Breast epithelium (tissue), 4 donors: Measurements from ENCODE around the gene RIPK1. TPM values are rescaled to one million over a fixed set of nuclear protein-coding genes. Genes with fewer than 3 reads are reported as not detected.

Source experiments
- DNase-seq, 2 donors: peaks; one replicate each; pipeline ENCODE4 v3.0.0-alpha.2; 2019; ENCODE audit warnings: low spot score in 2 of 2
- H3K27ac ChIP-seq, 2 donors: fragments of 200-600 bp; sonication (generic) in 1 of 2; one replicate each; pipeline ENCODE4 v1.5.1; 2016 to 2019; ENCODE audit warnings: mild to moderate bottlenecking in 1 of 2
- H3K27me3 ChIP-seq, 2 donors: fragments of 200-600 bp; sonication (generic) in 1 of 2; one replicate each; pipeline versions ENCODE4 v1.5.1 to v1.6.0; 2017 to 2019; ENCODE audit warnings: control low read depth in 1 of 2, mild to moderate bottlenecking in 1 of 2
- H3K36me3 ChIP-seq: fragments of 200-600 bp; one replicate; pipeline ENCODE4 v1.5.1; 2019
- H3K4me1 ChIP-seq, 2 donors: fragments of 200-600 bp; sonication (generic); one replicate each; pipeline ENCODE4 v1.5.1; 2016 to 2019; ENCODE audit warnings: control low read depth in 1 of 2
- H3K4me3 ChIP-seq, 3 donors: fragments of 200-600 bp; sonication (generic); 1 replicate in 2 of 3; 2 replicates in 1 of 3; pipeline ENCODE4 v1.5.1; 2016 to 2019; ENCODE audit warnings: mild to moderate bottlenecking in 3 of 3, moderate library complexity in 2 of 3
- H3K9me3 ChIP-seq, 2 donors: fragments of 200-600 bp; sonication (generic) in 1 of 2; one replicate each; pipeline ENCODE4 v1.5.1; 2016 to 2019; ENCODE audit warnings: control low read depth in 1 of 2
- CTCF ChIP-seq, 3 donors: fragments of 450-650 bp; IDR thresholded peaks; one replicate each; pipeline ENCODE4 v1.5.1; 2016 to 2017; ENCODE audit warnings: antibody characterized with exemption in 3 of 3, mild to moderate bottlenecking in 3 of 3, moderate library complexity in 3 of 3
- POLR2A ChIP-seq: fragments of 450-650 bp; IDR thresholded peaks from one replicate; pipeline ENCODE4 v1.6.1; 2016; ENCODE audit warnings: antibody characterized with exemption, mild to moderate bottlenecking, moderate library complexity
- POLR2AphosphoS5 ChIP-seq, 3 donors: sonication (generic); formaldehyde crosslinking; IDR thresholded peaks; one replicate each; pipeline ENCODE4 v1.6.1; 2017; ENCODE audit warnings: antibody characterized with exemption in 3 of 3
- intact Hi-C: fragments of 100-400 bp; cut with DNase I; formaldehyde crosslinking; loops from one replicate; pipeline ENCODE4 v1.15.1; 2023; ENCODE audit warnings: low total_unique reads
- total RNA-seq, 3 donors: library from RNA; depleted of rRNA; stranded (reverse); fragments of >200 nt; gene quantifications; one replicate each; pipeline ENCODE4 v1.1.0, GENCODE V29; 2016

RIPK1 gene
- total RNA-seq, 3 donors from 2014 or later: 23.8 to 38.9 (median 26.2) TPM

DNA sequence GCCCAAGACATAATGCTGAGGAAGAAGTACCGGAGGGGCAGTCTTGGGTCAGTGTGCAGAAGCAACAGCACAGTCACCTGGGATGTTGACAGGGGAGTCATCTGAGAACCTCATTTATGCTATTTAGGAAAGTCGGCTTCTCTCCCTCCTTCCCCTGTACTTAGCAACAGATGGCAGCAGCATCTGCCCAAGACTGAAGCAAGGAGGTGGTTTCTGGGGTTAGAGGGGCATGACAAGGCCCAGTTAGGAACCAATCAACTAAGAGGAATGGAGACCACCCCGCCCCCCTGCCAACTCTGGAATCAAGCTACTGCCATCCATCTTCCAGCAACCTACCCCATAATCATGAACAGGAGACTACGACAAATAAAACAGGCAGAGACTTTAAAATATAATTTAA is 21.7 kb downstream of the RIPK1 start:
- Histone ChIP-seq H3K27me3 (no peaks in the 10 kb centered on the region), H3K4me3 (no peak overlapping the region), H3K4me1 (no peaks in the 10 kb centered on the region), H3K27ac (no peak overlapping the region), H3K9me3 (no peaks in the 10 kb centered on the region), H3K36me3 (peaks cover 2% of the 10 kb centered on the region)
- intact Hi-C loops: no loop called here
- TF ChIP-seq POLR2AphosphoS5 (IDR thresholded peaks at IDR 0.05) (no peak), POLR2A (no peak), CTCF (IDR thresholded peaks at IDR 0.05) (no peak)
- no peak for DNase-seq

GRCh38 chr6:3094815-3095214 is 26.5 kb downstream of the RIPK1 start:
- H3K27me3 ChIP-seq: no peaks in the 10 kb centered on the region
- no peaks in the 10 kb centered on the region for H3K9me3 ChIP-seq
- no peak for DNase-seq
- no peaks in the 10 kb centered on the region for H3K4me1 ChIP-seq
- H3K36me3 ChIP-seq: peaks cover 4% of the 10 kb centered on the region
- H3K27ac ChIP-seq: no peak overlapping the region
- intact Hi-C loops: no loop called here
- no peak overlapping the region for H3K4me3 ChIP-seq
- no peak for TF ChIP-seq POLR2AphosphoS5 (IDR thresholded peaks at IDR 0.05)
- TF ChIP-seq CTCF (IDR thresholded peaks at IDR 0.05): no peak
- TF ChIP-seq POLR2A: no peak

GRCh38 chr6:3102875-3103274 is 34.6 kb downstream of the RIPK1 start:
- DNase-seq: no peak
- Histone ChIP-seq H3K36me3 (peaks cover 8% of the 10 kb centered on the region), H3K27ac (no peak overlapping the region), H3K4me3 (no peak overlapping the region), H3K27me3 (no peaks in the 10 kb centered on the region), H3K9me3 (no peaks in the 10 kb centered on the region), H3K4me1 (no peaks in the 10 kb centered on the region)
- TF ChIP-seq CTCF (IDR thresholded peaks at IDR 0.05): no peak
- TF ChIP-seq POLR2A: no peak
- no peak for TF ChIP-seq POLR2AphosphoS5 (IDR thresholded peaks at IDR 0.05)
- intact Hi-C loops: no loop called here

- intact Hi-C loops: no loop called here
- no peak overlapping the region for H3K4me3 ChIP-seq
- H3K27me3 ChIP-seq: no peaks in the 10 kb centered on the region
- no peak for DNase-seq
- H3K36me3 ChIP-seq: peaks cover 8% of the 10 kb centered on the region
- TF ChIP-seq POLR2A (no peak), POLR2AphosphoS5 (IDR thresholded peaks at IDR 0.05) (no peak), CTCF (IDR thresholded peaks at IDR 0.05) (no peak)
- H3K27ac ChIP-seq: no peak overlapping the region
- no peaks in the 10 kb centered on the region for H3K9me3 ChIP-seq
- no peaks in the 10 kb centered on the region for H3K4me1 ChIP-seq
Observed at GRCh38 chr6:3108746-3109414, 40.6 kb downstream of the RIPK1 start.

DNA sequence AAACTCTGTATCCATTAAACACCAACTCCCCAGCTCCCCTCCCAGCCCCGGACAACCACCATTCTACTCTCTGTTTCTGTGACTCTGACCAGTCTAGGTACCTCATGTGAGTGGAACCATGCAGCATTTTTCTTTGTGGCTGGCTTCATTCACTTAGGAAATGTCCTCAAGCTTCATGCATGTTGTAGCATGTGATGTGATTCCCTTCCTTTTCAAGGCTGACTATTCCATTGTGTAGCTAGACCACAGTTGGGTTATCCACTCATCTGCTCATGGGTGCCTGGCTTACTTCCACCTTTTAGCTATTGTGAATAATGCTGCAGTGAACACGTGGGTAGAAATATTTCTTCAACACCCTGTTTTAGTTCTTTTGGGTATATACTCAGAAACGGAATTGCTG is 41.5 kb downstream of the RIPK1 start:
- H3K4me1 ChIP-seq: no peaks in the 10 kb centered on the region
- H3K36me3 ChIP-seq: peaks cover 8% of the 10 kb centered on the region
- DNase-seq: no peak

More for the DNA sequence above, 41.5 kb downstream of the RIPK1 start:
- H3K27me3 ChIP-seq: no peaks in the 10 kb centered on the region
- no peak overlapping the region for H3K27ac ChIP-seq
- intact Hi-C loops: no loop called here
- no peaks in the 10 kb centered on the region for H3K9me3 ChIP-seq
- no peak overlapping the region for H3K4me3 ChIP-seq
- TF ChIP-seq POLR2A (no peak), CTCF (IDR thresholded peaks at IDR 0.05) (no peak)
